OCI-LY7 (cell line): ENCODE data around the gene SERINC4. TPM values are rescaled to one million over a fixed set of nuclear protein-coding genes. Genes with fewer than 3 reads are reported as not detected.

ENCODE experiments used
- BruUV-seq: library from RNA; stranded (reverse); fragments of 400-500 nt; replicated peaks from 2 replicates; lab custom pipeline; 2021; lab: Mats Ljungman, UMichigan
- CTCF ChIA-PET: fragments of 300-600 bp; sonication (Branson Sonifier 250); formaldehyde crosslinking; loops from one replicate; lab custom pipeline; 2022; ENCODE audit warnings: antibody characterized with exemption; ENCODE audit not compliant: unreplicated experiment; lab: Charles Lee
- POLR2A ChIA-PET: fragments of 300-600 bp; sonication (Branson Sonifier 250); formaldehyde crosslinking; loops from one replicate; lab custom pipeline; 2022; ENCODE audit warnings: antibody characterized with exemption; lab: Charles Lee
- DNase-seq: peaks from one replicate; pipeline ENCODE4 v3.0.0-alpha.2; 2015; ENCODE audit warnings: low spot score
- H2AFZ ChIP-seq: fragments of 200-600 bp; sonication (generic), shearing (Covaris generic); 2 replicates; pipeline ENCODE4 v1.6.1; 2014; ENCODE audit warnings: mild to moderate bottlenecking, antibody characterized with exemption, low read length, moderate library complexity
- H3K27ac ChIP-seq: fragments of 200-600 bp; sonication (generic); 2 replicates; pipeline ENCODE4 v1.5.1; 2014; ENCODE audit warnings: mixed run types, low read depth, mild to moderate bottlenecking, moderate library complexity, low read length, inconsistent platforms; ENCODE audit not compliant: poor library complexity, severe bottlenecking
- H3K36me3 ChIP-seq: fragments of 200-600 bp; sonication (generic); 2 replicates; pipeline ENCODE4 v1.6.1; 2014; ENCODE audit warnings: mild to moderate bottlenecking, antibody characterized with exemption, low read length, moderate library complexity, mixed read lengths; ENCODE audit not compliant: insufficient read depth
- H3K4me1 ChIP-seq: fragments of 200-600 bp; sonication (generic); 2 replicates; pipeline ENCODE4 v1.5.1; 2014; ENCODE audit warnings: mild to moderate bottlenecking, low read length; ENCODE audit not compliant: insufficient read depth, poor library complexity, severe bottlenecking
- H3K4me2 ChIP-seq: fragments of 200-600 bp; sonication (generic); 2 replicates; pipeline ENCODE4 v1.6.1; 2014; ENCODE audit warnings: mild to moderate bottlenecking, low read length
- H3K4me3 ChIP-seq: fragments of 200-600 bp; sonication (generic); 2 replicates; pipeline ENCODE4 v1.5.1; 2014; ENCODE audit warnings: mild to moderate bottlenecking, low read depth, low read length; ENCODE audit not compliant: poor library complexity, severe bottlenecking
- H3K79me2 ChIP-seq: fragments of 200-600 bp; sonication (generic); 2 replicates; pipeline ENCODE4 v1.6.1; 2016; ENCODE audit warnings: low read depth, mild to moderate bottlenecking, low read length, moderate library complexity, mixed read lengths; ENCODE audit not compliant: insufficient read depth
- H3K9me2 ChIP-seq: fragments of 200-600 bp; sonication (generic); 2 replicates; pipeline ENCODE4 v1.6.1; 2016; ENCODE audit warnings: mild to moderate bottlenecking, low read length, mixed read lengths; ENCODE audit not compliant: insufficient read depth
- H3K9me3 ChIP-seq: fragments of 200-600 bp; sonication (generic); 2 replicates; pipeline ENCODE4 v1.6.1; 2014; ENCODE audit warnings: mild to moderate bottlenecking, mixed run types, low read length, mixed read lengths
- H4K20me1 ChIP-seq: fragments of 200-600 bp; sonication (generic); 2 replicates; pipeline ENCODE4 v1.6.1; 2014; ENCODE audit warnings: mild to moderate bottlenecking, antibody characterized with exemption, low read length, moderate library complexity, mixed read lengths; ENCODE audit not compliant: insufficient read depth
- EZH2phosphoT487 ChIP-seq: fragments of 200-600 bp; sonication (generic); IDR thresholded peaks from 2 replicates; pipeline ENCODE4 v1.6.1; 2018; ENCODE audit warnings: low read depth, borderline replicate concordance, mild to moderate bottlenecking, mixed run types, antibody characterized with exemption, low read length, moderate library complexity, mixed read lengths
- intact Hi-C: fragments of 100-400 bp; cut with micrococcal nuclease; formaldehyde crosslinking; loops from one replicate; pipeline ENCODE4 v1.10.0; 2022; ENCODE audit not compliant: unreplicated experiment
- total RNA-seq, 2 experiments: library from RNA; depleted of rRNA in 1 of 2; stranded (reverse); fragments of >200 nt in 1 of 2; shearing (Covaris generic) in 1 of 2; gene quantifications; 2 replicates each; pipeline ENCODE4 v1.2.3, GENCODE V29; 2014 to 2022
- TF ChIP-seq, protein P1 (sequence below): fragments of 200-600 bp; sonication (generic); conservative IDR thresholded peaks from 2 replicates; pipeline ENCODE4 v1.5.1; 2014; ENCODE audit warnings: mild to moderate bottlenecking, antibody characterized with exemption, low read length, moderate library complexity, mixed read lengths

SERINC4 gene
- total RNA-seq, 2 experiments from 2014 or later: 0.60 to 1.9 TPM

DNA sequence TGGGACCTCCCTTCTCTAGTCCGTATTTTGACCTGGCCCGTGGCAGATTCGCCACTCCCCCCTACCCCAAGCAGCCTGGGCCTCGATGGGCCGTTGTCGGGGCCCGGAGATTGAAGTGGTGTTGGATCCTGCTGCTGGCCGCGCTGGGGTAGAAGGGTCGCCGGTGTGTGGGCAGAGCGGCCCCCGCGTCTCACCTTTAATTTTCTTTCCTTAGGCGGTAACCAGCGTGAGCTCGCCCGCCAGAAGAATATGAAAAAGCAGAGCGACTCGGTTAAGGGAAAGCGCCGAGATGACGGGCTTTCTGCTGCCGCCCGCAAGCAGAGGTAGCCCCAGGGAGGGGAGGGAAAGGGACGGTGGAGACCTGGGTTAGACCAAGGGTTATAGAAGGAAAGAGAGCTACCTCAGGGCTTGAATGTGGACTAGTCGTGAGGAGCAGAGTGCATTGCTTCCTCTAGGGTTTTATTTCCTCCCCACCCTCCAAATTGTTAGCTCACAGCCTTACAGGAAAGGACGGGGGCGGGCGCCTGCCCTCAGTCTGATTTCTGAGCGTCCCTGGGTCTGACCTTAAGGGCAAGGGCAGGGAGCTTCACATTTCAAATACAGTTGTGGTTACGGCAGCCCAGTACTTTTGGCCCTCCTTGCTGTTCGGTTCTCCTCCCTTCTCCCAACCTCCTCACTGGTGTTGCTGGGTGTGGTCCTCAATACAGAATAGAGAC, 7.1 kb downstream of the SERINC4 start:
- ChIA-PET POLR2A (interaction anchor here (0.6 to 6.1 kb wide), 6 partner anchors 9 to 175 kb away, joined by 3 to 47 read pairs (median 7); partner anchors contain the start of genes ELL3, MFAP1 and WDR76), CTCF (no interaction called here)
- Histone ChIP-seq H3K4me3 (peak overlapping the region; percentile 97), H3K36me3 (peaks cover 54% of the 10 kb centered on the region), H4K20me1 (peaks cover 17% of the 10 kb centered on the region), H2AFZ (no peak overlapping the region), H3K9me3 (no peaks in the 10 kb centered on the region), H3K4me1 (peaks cover 87% of the 10 kb centered on the region), H3K27ac (peak overlapping the region; percentile 97), H3K9me2 (no peaks in the 10 kb centered on the region), H3K4me2 (peak overlapping the region; percentile 97), H3K79me2 (peaks cover 32% of the 10 kb centered on the region)
- no TSS peak for BruUV-seq
- TF ChIP-seq, protein P1, sequence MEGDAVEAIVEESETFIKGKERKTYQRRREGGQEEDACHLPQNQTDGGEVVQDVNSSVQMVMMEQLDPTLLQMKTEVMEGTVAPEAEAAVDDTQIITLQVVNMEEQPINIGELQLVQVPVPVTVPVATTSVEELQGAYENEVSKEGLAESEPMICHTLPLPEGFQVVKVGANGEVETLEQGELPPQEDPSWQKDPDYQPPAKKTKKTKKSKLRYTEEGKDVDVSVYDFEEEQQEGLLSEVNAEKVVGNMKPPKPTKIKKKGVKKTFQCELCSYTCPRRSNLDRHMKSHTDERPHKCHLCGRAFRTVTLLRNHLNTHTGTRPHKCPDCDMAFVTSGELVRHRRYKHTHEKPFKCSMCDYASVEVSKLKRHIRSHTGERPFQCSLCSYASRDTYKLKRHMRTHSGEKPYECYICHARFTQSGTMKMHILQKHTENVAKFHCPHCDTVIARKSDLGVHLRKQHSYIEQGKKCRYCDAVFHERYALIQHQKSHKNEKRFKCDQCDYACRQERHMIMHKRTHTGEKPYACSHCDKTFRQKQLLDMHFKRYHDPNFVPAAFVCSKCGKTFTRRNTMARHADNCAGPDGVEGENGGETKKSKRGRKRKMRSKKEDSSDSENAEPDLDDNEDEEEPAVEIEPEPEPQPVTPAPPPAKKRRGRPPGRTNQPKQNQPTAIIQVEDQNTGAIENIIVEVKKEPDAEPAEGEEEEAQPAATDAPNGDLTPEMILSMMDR: no peak
- DNase-seq: peak; percentile 60
- intact Hi-C loops: loop anchor here (1.0 kb wide), 1 partner anchor 16 kb away; no protein-coding TSS in a partner anchor

DNA sequence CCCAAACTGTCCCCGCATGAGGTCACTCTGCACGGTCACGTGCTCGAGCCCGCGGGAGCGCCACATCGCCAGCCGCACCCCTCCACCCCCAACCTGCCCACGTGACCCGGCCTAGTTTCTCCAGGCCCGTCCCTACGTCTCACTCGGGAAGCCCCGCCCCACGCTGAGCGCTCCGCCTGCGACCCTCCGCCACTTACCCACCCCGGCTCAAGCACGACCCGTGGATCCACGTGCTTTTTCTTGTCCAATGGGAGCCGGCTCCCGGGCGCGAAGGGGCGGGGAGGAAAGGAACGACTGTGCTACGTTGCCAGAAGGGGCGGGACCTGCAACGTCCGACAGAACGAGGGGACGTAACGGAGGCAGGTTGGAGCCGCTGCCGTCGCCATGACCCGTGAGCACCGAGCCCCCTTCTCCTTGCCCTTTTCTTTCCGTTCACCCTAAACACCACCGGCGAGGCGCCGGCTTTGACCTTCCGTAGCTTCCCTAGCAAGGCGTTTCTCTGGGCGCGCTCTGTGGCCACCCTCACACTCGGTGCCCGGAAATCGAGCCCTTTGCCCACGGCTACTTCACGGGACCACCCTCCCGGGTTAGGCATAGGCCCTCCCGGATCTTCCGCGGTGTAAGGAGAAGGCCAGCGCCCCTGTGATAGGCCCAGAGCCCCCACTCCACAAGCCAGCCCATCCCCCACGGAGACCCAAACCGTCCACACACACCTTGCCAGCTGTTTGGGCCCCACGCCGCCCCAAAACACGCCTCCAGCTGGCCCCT, 7.8 kb downstream of the SERINC4 start, which contains the start of gene SERF2:
TSS of gene SERF2 (plus strand) at position 328 of the 768 bp plus-strand sequence. CDS start at position 385, 57 bp downstream.
- TSS peak; percentile 66 for BruUV-seq
- Histone ChIP-seq H4K20me1 (peaks cover 17% of the 10 kb centered on the region), H3K4me3 (peak within 1 kb of the TSS; percentile 97), H3K9me2 (no peaks in the 10 kb centered on the region), H3K4me2 (peak within 1 kb of the TSS; percentile 97), H3K4me1 (peaks cover 87% of the 10 kb centered on the region), H3K79me2 (peaks cover 32% of the 10 kb centered on the region), H3K36me3 (peaks cover 49% of the 10 kb centered on the region), H3K27ac (peak within 1 kb of the TSS; percentile 100), H2AFZ (peak within 1 kb of the TSS; percentile 53; the same call in 1 of the 2 replicates), H3K9me3 (no peaks in the 10 kb centered on the region)
- DNase-seq: peak; percentile 99
- ChIA-PET POLR2A (interaction anchor here (0.7 to 6.5 kb wide), 8 partner anchors 8 to 40 kb away, joined by 3 to 98 read pairs (median 7); partner anchors contain the start of genes ELL3, HYPK, MFAP1 and SERINC4), CTCF (no interaction called here)
- intact Hi-C loops: loop anchor here (1.0 kb wide), 1 partner anchor 17 kb away; no protein-coding TSS in a partner anchor
- no peak for TF ChIP-seq EZH2phosphoT487
- TF ChIP-seq, protein P1: no peak
